HEK293 (cell line): ENCODE results near the gene MAGI2.

Experiments used
- CTCF ChIP-seq: fragments of 450-650 bp; formaldehyde crosslinking; IDR thresholded peaks from 2 replicates; pipeline ENCODE4 v1.5.1; 2016; ENCODE audit warnings: missing biosample characterization, missing genetic modification characterization
- REPIN1 ChIP-seq: fragments of 450-650 bp; formaldehyde crosslinking; IDR thresholded peaks from 2 replicates; pipeline ENCODE4 v1.5.1; 2017; ENCODE audit warnings: missing biosample characterization, missing genetic modification characterization, low read depth
- ZEB2 ChIP-seq: fragments of 450-650 bp; formaldehyde crosslinking; IDR thresholded peaks from 2 replicates; pipeline ENCODE4 v1.5.1; 2016; ENCODE audit warnings: missing biosample characterization, missing genetic modification characterization
- ZNF114 ChIP-seq: fragments of 450-650 bp; formaldehyde crosslinking; IDR thresholded peaks from 2 replicates; pipeline ENCODE4 v1.5.0; 2017; ENCODE audit warnings: missing biosample characterization, missing genetic modification characterization
- ZNF202 ChIP-seq: fragments of 450-650 bp; formaldehyde crosslinking; IDR thresholded peaks from 2 replicates; pipeline ENCODE4 v1.5.1; 2016; ENCODE audit warnings: missing biosample characterization, missing genetic modification characterization, borderline replicate concordance
- ZNF391 ChIP-seq: fragments of 450-650 bp; formaldehyde crosslinking; IDR thresholded peaks from 2 replicates; pipeline ENCODE4 v1.5.1; 2016; ENCODE audit warnings: low read depth, missing biosample characterization, missing genetic modification characterization, borderline replicate concordance
- ZNF747 ChIP-seq: fragments of 450-650 bp; formaldehyde crosslinking; IDR thresholded peaks from 2 replicates; pipeline ENCODE4 v1.5.1; 2016; ENCODE audit warnings: missing biosample characterization, missing genetic modification characterization

DNA sequence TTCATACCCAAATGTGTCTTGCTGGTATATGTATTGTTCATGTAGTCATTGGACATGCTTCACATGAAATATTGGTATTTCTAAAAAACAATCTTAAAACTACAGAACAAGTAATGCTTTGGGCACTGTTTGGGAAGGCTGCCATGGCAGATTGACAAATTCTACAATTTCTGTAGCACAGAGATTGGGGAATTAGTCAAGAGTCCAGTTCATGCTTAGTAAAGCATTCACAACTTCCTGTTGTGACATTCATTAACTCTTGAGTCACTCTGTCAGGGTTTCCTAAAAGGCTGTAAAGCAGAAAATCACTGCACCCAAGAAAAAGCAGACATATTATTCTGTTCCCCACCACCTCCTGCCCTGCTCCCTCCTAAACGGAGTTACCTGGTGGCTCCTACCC is 1256.0 kb downstream of the MAGI2 start:
- no peak for TF ChIP-seq ZNF391 (tag by site-specific recombination)
- no peak for TF ChIP-seq CTCF (tag by site-specific recombination)
- no peak for TF ChIP-seq ZNF202 (tag by site-specific recombination)
- no peak for TF ChIP-seq ZNF747
- no peak for TF ChIP-seq ZNF114 (tag by site-specific recombination)
- TF ChIP-seq REPIN1 (tag by site-specific recombination): no peak
- no peak for TF ChIP-seq ZEB2 (tag by site-specific recombination)
